GM18508 (cell line): ENCODE measurements around the gene B3GNT7.
"Not testable (repeated sequence)": the region's sequence is repeated elsewhere in the genome, so short reads cannot be mapped to it uniquely, and the experiment has no call there.

Source experiments
- ATAC-seq: cut with Tn5 transposase; IDR thresholded peaks from one replicate; pipeline ENCODE4 v1.9.1; 2021; ENCODE audit warnings: moderate number of reproducible peaks; ENCODE audit not compliant: insufficient read depth, unreplicated experiment

B3GNT7 gene

DNA sequence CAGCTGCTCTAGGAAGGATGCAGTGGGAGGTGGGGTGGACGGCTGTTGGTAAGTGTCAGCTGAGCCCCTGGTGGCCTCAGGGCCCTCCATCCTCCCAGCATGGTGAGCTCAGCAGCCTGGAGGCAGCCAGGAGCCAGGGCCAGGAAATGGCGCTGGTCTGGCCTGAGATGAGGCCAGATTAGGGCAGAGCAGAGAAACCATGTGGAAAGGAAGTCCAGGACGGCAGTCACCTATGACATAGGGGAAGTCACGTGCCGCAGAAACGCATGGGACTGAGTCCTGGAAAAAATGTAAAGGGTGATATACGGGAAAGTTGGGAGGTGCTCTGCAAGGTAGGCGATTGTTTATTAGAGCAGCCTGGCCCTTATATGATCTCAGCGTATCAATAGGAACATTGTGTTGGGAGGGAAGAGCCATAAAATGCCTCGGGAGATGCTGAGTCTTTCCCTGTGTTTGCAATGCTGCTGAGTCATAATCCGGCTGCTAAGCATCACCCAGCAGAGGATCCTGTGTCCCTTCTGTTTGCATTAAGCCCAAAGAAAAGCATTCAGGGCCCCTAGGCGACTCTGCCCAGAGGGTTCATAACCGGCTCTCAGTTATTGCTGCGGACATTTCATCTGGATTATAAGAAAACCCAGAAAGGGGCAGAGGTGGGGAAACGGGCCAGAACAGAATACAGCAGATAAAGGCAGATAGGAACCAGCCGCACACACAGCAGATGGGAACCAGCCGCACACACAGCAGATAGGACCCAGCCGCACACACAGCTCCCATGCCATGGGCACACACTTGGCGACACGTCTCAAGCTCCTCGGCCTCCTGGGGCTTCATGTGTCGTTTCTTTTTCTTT is 30.3 kb upstream of the B3GNT7 start:
- no peak for ATAC-seq

DNA sequence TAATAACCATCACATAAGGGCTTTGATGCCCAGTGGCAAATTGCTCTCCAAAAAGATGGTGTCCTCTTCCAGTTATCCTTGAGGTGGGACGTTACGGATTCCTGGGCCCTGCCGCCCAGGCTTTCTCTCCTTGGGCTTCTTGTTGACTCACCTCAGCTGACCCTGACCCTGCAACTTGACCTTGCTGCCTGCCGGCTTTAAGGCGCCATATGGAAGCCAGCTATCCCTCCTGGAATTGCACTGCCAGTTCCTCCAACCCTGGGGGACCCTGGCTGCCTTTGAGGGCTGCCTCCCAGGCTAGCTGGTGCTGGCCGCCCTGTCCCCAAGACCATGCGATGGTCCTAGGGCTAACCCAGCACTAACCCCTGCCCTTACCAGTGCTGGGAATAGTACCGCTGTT is 28.3 kb upstream of the B3GNT7 start:
- ATAC-seq = no peak

GRCh38 chr2:231369580-231370428 is 25.7 kb upstream of the B3GNT7 start:
- no peak for ATAC-seq

- ATAC-seq = no peak
Measured at GRCh38 chr2:231370429-231370748, 25.1 kb upstream of the B3GNT7 start.

GRCh38 chr2:231370749-231371429 is 24.6 kb upstream of the B3GNT7 start:
- no peak for ATAC-seq

DNA sequence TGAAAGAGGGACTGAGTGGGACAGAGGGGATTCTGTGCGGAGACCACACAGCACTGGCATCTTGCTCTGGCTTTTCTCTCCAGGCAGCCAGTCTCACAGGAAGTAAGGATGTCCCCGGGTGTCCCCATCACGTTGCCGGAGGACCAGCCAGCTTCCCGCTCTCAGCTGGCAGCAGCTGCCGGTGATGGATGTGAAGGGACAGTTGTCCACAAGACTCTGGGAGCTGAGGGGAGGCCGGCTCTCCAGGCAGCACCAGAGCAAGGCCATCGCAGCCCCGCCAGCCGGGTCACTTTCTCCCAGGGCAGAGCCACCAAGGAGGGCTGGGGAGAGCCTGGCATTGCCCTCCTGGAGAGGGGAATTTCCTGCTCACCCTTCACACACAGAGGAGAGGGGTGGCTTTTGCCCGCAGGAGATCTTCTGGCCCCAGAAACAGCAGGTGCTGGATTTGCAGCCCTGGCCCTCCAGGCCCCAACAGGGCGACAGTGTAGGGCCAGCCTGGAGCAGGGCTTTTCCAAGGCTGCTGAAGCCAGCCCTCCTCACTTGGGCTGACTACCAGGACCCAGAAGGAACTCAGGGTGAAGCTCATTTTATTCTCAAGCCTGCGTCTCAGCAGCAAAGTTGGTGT is 24.0 kb upstream of the B3GNT7 start:
- ATAC-seq = no peak

DNA sequence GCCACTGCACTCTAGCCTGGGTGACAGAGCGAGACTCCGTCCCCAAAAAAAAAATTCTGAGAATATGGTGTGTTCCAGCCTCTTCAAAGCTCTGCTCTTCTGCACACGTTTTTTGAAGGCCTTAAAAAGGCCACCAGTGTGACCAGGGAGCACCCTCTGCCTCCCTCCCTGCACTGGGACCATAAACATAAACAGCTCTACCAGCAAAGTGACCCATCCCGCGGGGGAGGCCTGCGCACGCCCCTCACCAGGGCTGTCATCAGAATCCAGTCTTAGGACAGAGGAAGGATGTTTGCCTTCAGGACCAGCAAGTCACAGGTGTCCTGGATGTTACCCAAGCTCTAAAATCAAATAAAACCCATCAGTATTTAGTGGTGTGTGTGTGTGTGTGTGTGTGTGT is 23.2 kb upstream of the B3GNT7 start:
- ATAC-seq = no peak

DNA sequence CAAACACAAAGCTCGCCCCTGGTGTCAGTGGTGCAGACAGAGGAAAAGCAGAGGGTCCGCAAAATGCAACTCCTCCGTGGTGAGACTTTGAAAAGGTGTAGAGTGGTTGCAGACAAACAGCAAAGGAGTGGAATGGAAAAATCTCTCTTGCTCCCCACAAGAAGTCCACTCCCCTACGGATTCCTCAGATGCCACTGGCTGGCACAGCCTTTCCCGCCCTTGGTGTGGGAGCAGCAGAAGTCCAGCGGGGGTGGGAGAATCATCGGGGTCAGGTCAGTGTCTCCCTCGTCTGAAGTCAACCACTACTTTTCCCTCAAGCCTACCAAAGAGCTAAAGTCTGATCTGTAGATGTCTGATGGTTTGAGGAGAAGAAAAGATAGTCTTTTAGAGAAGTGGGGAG is 22.3 kb upstream of the B3GNT7 start:
- no peak for ATAC-seq

DNA sequence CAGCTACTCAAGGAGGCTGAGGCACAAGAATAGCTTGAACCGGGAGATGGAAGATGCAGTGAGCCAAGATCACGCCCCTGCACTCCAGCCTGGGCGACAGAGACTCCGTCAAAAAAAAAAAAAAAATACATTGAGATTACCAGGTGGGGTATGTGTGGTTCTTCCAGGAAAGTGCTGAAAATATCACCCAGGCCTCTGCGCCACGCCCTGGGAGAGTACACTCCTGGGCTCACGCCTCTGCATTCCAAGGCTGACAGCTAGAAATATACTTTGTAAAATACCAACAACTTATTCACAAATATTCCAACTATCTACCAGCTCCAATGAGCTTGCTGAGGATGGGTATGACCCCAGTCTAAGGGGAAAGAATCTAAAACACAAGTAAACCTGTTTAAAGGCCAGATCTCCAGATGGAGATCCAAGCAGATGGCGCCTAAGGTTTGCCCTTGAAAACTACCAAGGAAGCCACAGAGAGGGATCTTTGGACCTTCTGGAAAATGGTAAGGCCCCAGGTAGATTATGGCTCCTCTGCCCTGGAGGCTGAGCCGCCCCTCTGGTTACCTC is 21.6 kb upstream of the B3GNT7 start:
- ATAC-seq = no peak

DNA sequence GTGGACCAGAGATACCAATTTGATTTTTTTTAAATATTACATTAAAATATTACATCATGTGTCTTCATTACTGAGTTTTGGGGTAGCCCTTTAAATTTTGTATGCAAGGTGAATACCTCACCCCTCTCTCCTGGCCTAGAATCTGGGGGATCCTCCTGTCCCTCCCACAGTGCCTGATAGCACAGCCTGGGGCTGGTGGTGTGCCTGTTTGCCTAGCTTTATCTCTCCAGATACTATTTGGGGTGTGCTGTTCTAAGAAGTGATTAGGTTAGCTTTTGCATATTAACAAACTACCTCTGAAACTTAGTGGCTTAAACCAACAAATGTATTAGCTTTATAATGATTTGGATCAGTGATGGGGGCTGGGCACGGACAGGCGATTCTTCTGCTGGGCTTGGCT is 20.7 kb upstream of the B3GNT7 start:
- no peak for ATAC-seq

DNA sequence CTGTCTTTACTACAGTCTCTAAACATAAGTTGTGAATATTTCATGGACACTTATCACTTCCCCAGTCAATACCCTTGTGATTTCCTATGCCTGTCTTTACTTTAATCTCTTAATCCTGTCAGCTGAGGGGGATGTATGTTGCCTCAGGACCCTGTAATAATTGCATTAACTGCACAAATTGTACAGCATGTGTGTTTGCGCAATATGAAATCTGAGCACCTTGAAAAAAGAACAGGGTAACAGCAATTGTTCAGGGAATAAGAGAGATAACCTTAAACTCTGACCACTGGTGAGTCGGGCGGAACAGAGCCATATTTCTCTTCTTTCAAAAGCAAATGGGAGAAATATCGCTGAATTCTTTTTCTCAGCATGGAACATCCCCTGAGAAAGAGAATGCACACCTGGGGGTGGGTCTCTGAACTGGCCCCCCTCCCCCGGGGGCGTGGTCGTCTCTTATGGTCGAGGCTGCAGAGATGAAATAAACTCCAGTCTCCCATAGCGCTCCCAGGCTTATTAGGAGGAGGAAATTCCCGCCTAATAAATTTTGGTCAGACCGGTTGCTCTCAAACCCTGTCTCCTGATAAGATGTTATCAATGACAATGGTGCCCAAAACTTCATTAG is 19.4 kb upstream of the B3GNT7 start:
- not testable (repeated sequence) for ATAC-seq

GRCh38 chr2:231376857-231377256 is 18.7 kb upstream of the B3GNT7 start:
- no peak for ATAC-seq

- no peak for ATAC-seq
Measured at GRCh38 chr2:231378026-231378722, 17.3 kb upstream of the B3GNT7 start.

DNA sequence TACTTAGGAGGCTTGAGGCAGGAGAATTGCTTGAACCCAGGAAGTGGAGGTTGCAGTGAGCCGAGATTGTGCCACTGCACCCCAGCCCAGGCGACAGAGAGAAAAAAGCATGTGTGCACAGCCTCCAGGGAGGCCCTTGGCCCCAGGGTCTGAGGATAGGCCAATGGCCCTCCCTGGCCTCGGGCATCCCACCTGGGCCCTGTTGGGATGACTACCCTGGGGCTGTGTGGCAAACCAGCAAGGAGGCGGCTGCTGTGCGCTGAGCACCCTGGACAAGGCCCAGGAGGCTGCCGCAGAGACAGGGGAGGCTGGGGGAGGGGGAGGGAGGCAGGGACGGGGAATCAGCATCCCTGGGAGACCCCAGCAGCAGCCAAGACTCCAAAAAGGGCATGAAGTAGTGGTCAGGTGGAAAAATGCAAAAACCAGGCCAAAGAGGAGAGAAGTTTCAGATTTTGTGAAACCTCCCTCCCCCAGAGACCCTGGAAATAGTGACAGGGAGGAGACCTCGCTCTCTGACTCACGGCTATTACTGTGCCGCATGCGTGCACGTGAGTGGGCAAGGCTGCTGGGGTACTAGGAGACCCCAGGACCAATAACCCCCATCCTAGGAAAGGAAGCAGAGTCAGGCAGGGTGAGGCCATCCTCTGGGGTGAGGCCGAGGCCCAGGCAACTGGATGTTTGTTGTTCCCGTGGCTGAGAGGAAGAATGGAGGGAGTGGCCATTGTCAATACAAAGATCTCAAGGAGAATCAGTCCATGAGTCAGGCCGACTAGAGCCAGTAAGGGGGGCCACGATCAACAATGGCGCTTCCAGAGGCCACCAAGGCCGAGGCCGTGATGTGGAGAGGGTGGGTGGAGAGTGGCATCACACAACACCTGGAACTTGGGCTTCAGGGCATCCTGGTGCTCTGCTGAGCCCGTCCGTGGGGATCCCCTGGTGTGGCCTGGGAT is 16.0 kb upstream of the B3GNT7 start:
- no peak for ATAC-seq

DNA sequence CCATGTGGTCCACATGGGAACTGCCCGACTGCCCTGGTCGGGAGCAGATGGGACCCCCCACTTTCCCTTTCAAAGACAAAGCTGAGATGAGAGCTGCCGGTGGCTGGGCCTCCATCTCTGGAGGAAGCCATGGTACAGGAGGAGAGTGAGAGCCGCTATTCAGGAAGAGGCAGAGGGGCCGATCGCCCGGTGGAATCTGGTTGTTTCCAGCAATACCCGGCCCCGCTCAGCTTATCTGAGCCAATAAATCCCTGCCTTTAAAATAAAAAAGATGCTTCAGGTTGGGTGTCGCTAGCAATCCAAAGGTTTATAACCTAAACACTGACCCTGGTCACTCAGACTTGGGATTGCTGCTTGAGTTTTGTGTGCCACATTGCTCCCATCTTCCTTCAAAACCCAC is 15.2 kb upstream of the B3GNT7 start:
- ATAC-seq = no peak

DNA sequence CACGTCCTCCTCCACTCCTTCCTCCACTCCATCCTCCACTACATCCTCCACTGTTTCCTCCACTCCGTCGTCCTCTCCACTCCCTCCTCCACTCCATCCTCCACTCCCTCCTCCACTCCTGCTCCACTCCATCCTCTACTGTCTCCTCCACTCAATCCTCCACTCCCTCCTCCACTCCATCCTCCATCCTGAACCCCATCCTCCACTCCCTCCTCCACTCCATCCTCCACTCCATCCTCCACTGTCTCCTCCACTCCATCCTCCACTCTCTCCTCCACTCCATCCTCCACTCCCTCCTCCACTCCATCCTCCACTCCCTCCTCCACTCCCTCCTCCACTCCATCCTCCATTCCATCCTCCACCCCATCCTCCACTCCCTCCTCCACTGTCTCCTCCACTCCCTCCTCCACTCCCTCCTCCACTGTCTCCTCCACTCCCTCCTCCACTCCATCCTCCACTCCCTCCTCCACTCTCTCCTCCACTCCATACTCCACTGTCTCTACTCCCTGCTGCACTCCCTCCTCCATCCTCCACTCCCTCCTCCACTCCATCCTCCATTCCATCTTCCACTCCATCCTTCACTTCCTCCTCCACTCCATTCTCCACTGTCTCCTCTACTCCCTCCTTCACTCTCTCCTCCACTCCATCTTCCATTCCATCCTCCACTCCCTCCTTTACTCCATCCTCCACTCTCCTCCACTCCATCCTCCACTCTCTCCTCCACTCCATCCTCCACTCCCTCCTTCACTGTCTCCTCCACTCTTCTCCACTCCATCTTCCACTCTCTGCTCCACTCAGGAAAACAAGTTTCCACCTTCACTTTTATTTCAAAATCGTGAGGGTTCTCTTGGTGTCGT is 14.3 kb upstream of the B3GNT7 start:
- no peak for ATAC-seq

- ATAC-seq = no peak
Measured at GRCh38 chr2:231382116-231382515, 13.4 kb upstream of the B3GNT7 start.
